Stomach (tissue), 9 donors: Measurements from ENCODE around the gene MAGEC3. TPM values are rescaled to one million over a fixed set of nuclear protein-coding genes. Genes with fewer than 3 reads are reported as not detected.

Source experiments
- DNase-seq, 2 donors: peaks; one replicate each; pipeline versions ENCODE4 v3.0.0 to v3.0.0-alpha.2; 2013 to 2019
- H3K27ac ChIP-seq, 5 donors: fragments of 200-600 bp in 4 of 5; sonication (generic) in 4 of 5; one replicate each; pipeline ENCODE4 v1.5.1; 2013 to 2019; ENCODE audit warnings: mild to moderate bottlenecking in 1 of 5, moderate library complexity in 1 of 5
- H3K27me3 ChIP-seq, 3 donors: fragments of 200-600 bp; sonication (generic); one replicate each; pipeline ENCODE4 v1.5.1; 2017 to 2019; ENCODE audit warnings: mixed run types in 1 of 3
- H3K36me3 ChIP-seq, 4 donors: fragments of 200-600 bp; sonication (generic); 1 replicate in 3 of 4; 2 replicates in 1 of 4; pipeline ENCODE4 v1.5.1; 2016 to 2019
- H3K4me1 ChIP-seq, 4 donors: fragments of 200-600 bp; sonication (generic); one replicate each; pipeline ENCODE4 v1.5.1; 2016 to 2019
- H3K4me3 ChIP-seq, 4 donors: fragments of 200-600 bp; sonication (generic) in 3 of 4; one replicate each; pipeline ENCODE4 v1.5.1; 2016 to 2019; ENCODE audit warnings: mild to moderate bottlenecking in 1 of 4
- H3K9me3 ChIP-seq, 4 donors: fragments of 200-600 bp; sonication (generic); one replicate each; pipeline ENCODE4 v1.5.1; 2016 to 2019
- EP300 ChIP-seq: sonication (generic); formaldehyde crosslinking; IDR thresholded peaks from one replicate; pipeline ENCODE4 v1.6.1; 2017; ENCODE audit warnings: antibody characterized with exemption
- POLR2A ChIP-seq, 4 donors: fragments of 450-650 bp; IDR thresholded peaks; one replicate each; pipeline ENCODE4 v1.6.1; 2016; ENCODE audit warnings: antibody characterized with exemption in 4 of 4, control low read depth in 2 of 4, mild to moderate bottlenecking in 1 of 4, moderate library complexity in 1 of 4
- POLR2AphosphoS5 ChIP-seq, 3 donors: sonication (generic); formaldehyde crosslinking; IDR thresholded peaks; one replicate each; pipeline ENCODE4 v1.6.1; 2016; ENCODE audit warnings: antibody characterized with exemption in 3 of 3
- WGBS, 5 donors: extraction: QIAGEN DNeasy Blood & Tissue Kit in 3 of 5; methylation state at CpG; one replicate each; pipeline versions ENCODE4 v1.1.5 to v1.1.7; 2013 to 2018; 5-methylcytosine and 5-hydroxymethylcytosine counted together
- intact Hi-C: fragments of 100-400 bp; cut with DNase I; formaldehyde crosslinking; loops from one replicate; pipeline ENCODE4 v1.15.1; 2023; ENCODE audit warnings: low total_unique reads
- polyA plus RNA-seq, 3 donors: library from polyadenylated mRNA; stranded (reverse); fragments of 200-250 nt; gene quantifications; one replicate each; pipeline ENCODE4 v1.2.3, GENCODE V29; 2013
- total RNA-seq, 5 donors: library from RNA; depleted of rRNA; stranded (reverse); fragments of >200 nt; gene quantifications; one replicate each; pipeline versions ENCODE4 v1.1.0 to v1.2.3, GENCODE V29; 2014 to 2016
- TF ChIP-seq, protein P1 (sequence below), 7 experiments: fragments of 450-650 bp in 4 of 7; fragments of 200-600 bp in 3 of 7; sonication (generic) in 3 of 7; IDR thresholded peaks; one replicate each; pipeline ENCODE4 v1.5.1; 2016 to 2019; ENCODE audit warnings: antibody characterized with exemption in 7 of 7, control low read depth in 2 of 7, mild to moderate bottlenecking in 1 of 7
- donor health status: healthy with polysubstance abuse.
- donor health status: Bipolar disorder and iron deficiency.
- donor health status: healthy.

MAGEC3 gene
- total and polyA plus RNA-seq, 8 donors: not detected

DNA sequence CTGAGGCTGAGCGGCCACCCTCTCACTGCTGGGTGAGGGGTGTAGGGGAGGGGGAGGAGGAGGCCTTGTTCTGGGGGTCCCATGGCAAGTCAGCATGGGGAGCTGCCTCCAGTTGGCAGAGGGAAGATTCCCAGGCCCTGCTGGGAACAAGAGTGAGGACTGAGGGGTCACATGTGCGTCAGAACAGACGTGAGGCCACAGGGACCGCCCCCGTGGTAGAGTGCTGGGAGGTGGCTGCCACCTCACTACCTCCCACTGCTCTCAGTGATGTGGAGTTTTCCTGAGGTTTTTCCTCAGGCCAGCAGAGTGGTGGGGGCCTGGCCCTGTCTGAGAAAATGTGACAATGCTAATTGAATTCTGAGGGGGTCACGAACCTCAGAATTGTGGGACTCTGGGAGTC, 66.1 kb downstream of the MAGEC3 start:
- H3K27me3 ChIP-seq: no peaks in the 10 kb centered on the region
- H3K9me3 ChIP-seq: peaks cover 0 to 5% (median 0%) of the 10 kb centered on the region in 4 donors
- no peak overlapping the region for H3K27ac ChIP-seq
- H3K36me3 ChIP-seq: no peaks in the 10 kb centered on the region
- intact Hi-C loops: no loop called here
- TF ChIP-seq POLR2AphosphoS5 (IDR thresholded peaks at IDR 0.05): no peak
- no peak for TF ChIP-seq POLR2A (IDR thresholded peaks at IDR 0.05)
- no peak for TF ChIP-seq EP300
- TF ChIP-seq, protein P1, sequence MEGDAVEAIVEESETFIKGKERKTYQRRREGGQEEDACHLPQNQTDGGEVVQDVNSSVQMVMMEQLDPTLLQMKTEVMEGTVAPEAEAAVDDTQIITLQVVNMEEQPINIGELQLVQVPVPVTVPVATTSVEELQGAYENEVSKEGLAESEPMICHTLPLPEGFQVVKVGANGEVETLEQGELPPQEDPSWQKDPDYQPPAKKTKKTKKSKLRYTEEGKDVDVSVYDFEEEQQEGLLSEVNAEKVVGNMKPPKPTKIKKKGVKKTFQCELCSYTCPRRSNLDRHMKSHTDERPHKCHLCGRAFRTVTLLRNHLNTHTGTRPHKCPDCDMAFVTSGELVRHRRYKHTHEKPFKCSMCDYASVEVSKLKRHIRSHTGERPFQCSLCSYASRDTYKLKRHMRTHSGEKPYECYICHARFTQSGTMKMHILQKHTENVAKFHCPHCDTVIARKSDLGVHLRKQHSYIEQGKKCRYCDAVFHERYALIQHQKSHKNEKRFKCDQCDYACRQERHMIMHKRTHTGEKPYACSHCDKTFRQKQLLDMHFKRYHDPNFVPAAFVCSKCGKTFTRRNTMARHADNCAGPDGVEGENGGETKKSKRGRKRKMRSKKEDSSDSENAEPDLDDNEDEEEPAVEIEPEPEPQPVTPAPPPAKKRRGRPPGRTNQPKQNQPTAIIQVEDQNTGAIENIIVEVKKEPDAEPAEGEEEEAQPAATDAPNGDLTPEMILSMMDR (IDR thresholded peaks at IDR 0.05): no peak
- 78 to 93% (median 87%) methylated on average over 3 to 6 of the region's 6 CpGs for WGBS, 5 donors
- no peak for DNase-seq
- H3K4me1 ChIP-seq: no peaks in the 10 kb centered on the region
- H3K4me3 ChIP-seq: no peak overlapping the region

DNA sequence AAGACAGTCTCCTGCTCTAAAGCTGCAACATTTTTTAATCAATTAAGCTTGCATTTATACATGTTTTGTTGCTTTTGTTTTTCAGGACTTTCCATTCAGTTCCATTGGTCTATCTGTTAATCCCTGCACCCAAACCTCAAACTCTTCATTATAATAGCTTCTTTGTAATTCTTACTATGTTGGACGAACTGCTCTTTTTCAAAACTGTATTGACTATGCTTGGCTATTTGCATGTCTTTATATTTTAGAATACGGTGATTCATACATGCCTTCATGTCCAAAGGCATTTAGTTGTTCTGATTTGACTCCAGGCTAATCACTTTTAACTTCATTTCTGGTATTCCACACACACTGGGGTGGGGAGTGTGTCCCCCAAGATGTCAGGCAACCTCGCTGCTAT, 79.7 kb downstream of the MAGEC3 start:
- H3K9me3 ChIP-seq: no peaks in the 10 kb centered on the region
- no peak overlapping the region for H3K4me3 ChIP-seq
- H3K27me3 ChIP-seq: no peaks in the 10 kb centered on the region
- no peak overlapping the region for H3K27ac ChIP-seq
- TF ChIP-seq, protein P1 (IDR thresholded peaks at IDR 0.05): no peak
- TF ChIP-seq POLR2A (IDR thresholded peaks at IDR 0.05): no peak
- no peak for TF ChIP-seq POLR2AphosphoS5 (IDR thresholded peaks at IDR 0.05)
- TF ChIP-seq EP300: no peak
- WGBS, 5 donors: 46 to 90% (median 64%) methylated on average over 3 of the region's 3 CpGs
- no peaks in the 10 kb centered on the region for H3K4me1 ChIP-seq
- DNase-seq: no peak
- H3K36me3 ChIP-seq: no peaks in the 10 kb centered on the region
- intact Hi-C loops: no loop called here

DNA sequence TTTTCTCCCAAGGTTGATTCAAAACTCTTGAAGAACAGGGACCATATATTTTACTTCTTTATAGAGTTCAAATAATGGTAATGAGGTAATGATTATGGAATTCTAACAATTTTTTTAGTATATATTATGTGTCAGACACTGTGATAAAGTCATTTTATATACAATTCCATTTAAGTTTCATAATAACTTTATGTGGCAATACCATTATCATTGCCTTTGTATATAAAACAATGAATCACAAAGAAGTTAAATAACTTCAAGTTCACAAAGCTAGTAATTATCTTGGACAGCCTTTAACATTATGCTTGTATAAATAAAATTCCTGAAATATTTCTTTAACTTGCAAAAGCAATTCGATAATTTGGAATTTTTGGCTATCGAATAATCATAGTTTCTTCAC, 86.2 kb downstream of the MAGEC3 start:
- WGBS, 5 donors: 58 to 77% (median 75%) methylated on average over 2 of the region's 2 CpGs
- intact Hi-C loops: no loop called here
- H3K4me3 ChIP-seq: no peak overlapping the region
- H3K27ac ChIP-seq: no peak overlapping the region
- H3K27me3 ChIP-seq: no peaks in the 10 kb centered on the region
- no peak for DNase-seq
- no peaks in the 10 kb centered on the region for H3K36me3 ChIP-seq
- no peaks in the 10 kb centered on the region for H3K9me3 ChIP-seq
- H3K4me1 ChIP-seq: no peaks in the 10 kb centered on the region
- no peak for TF ChIP-seq EP300
- no peak for TF ChIP-seq POLR2AphosphoS5 (IDR thresholded peaks at IDR 0.05)
- TF ChIP-seq POLR2A (IDR thresholded peaks at IDR 0.05): no peak
- TF ChIP-seq, protein P1 (IDR thresholded peaks at IDR 0.05): no peak

DNA sequence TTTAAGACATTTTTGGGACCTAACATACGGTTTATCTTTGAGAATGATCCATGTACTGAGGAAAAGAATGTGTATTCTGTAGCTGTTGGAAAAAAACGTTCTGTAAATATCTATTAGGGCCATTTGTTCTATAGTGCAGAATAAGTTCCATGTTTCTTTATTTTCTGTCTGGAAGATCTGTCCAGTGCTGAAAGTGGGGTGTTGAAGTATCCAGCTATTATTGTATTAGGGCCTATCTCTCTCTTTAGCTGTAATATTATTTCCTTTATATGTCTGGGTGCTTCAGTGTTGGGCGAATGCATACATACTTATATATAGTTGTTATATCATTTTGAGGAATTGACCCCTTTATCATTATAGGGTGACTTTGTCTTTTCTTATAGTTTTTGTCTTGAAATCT, 90.3 kb downstream of the MAGEC3 start:
- H3K4me1 ChIP-seq: no peaks in the 10 kb centered on the region
- H3K36me3 ChIP-seq: no peaks in the 10 kb centered on the region
- TF ChIP-seq EP300: no peak
- no peak for TF ChIP-seq POLR2AphosphoS5 (IDR thresholded peaks at IDR 0.05)
- TF ChIP-seq POLR2A (IDR thresholded peaks at IDR 0.05): no peak
- TF ChIP-seq, protein P1 (IDR thresholded peaks at IDR 0.05): no peak
- WGBS, 5 donors: 45 to 70% (median 51%) methylated on average over 2 to 3 of the region's 3 CpGs
- no peak overlapping the region for H3K27ac ChIP-seq
- H3K27me3 ChIP-seq: no peaks in the 10 kb centered on the region
- no peak for DNase-seq
- no peak overlapping the region for H3K4me3 ChIP-seq
- intact Hi-C loops: no loop called here
- H3K9me3 ChIP-seq: no peaks in the 10 kb centered on the region
